22Rv1 (cell line): ENCODE measurements around the gene GRIN3A.

ENCODE experiments used
- CTCF ChIP-seq: fragments of 450-650 bp; IDR thresholded peaks from 2 replicates; pipeline ENCODE4 v1.5.1; 2017; ENCODE audit warnings: mild to moderate bottlenecking
- ZFX ChIP-seq: fragments of 450-650 bp; IDR thresholded peaks from 2 replicates; pipeline ENCODE4 v1.6.1; 2017; ENCODE audit warnings: antibody characterized with exemption, borderline replicate concordance

GRCh38 chr9:101628173-101628572 is 110.3 kb downstream of the GRIN3A start:
- TF ChIP-seq CTCF (no peak), ZFX (no peak)
